HG02610 (cell line): ENCODE results near the gene CSK.

Source experiments
- ATAC-seq: cut with Tn5 transposase; IDR thresholded peaks from one replicate; pipeline ENCODE4 v1.9.1; 2021; ENCODE audit warnings: mild to moderate bottlenecking, moderate library complexity; ENCODE audit not compliant: unreplicated experiment

Gene CSK

GRCh38 chr15:74822233-74822632 is 40.4 kb downstream of the CSK start:
- ATAC-seq: no peak

GRCh38 chr15:74823324-74823723 is 41.4 kb downstream of the CSK start:
- no peak for ATAC-seq

- ATAC-seq: no peak
These were observed 43.1 kb downstream of the CSK start for GRCh38 chr15:74824976-74825375.

GRCh38 chr15:74825866-74826265 is 44.0 kb downstream of the CSK start:
- no peak for ATAC-seq

GRCh38 chr15:74826364-74826819 is 44.5 kb downstream of the CSK start, which contains the start of gene CPLX3:
TSS of gene CPLX3 (plus strand) at chr15:74826627. CDS start at chr15:74826704, 77 bp downstream.
- ATAC-seq: no peak

GRCh38 chr15:74826921-74827320 is 45.0 kb downstream of the CSK start:
- ATAC-seq: no peak

- no peak for ATAC-seq
These were observed 45.7 kb downstream of the CSK start for GRCh38 chr15:74827614-74828013.

- ATAC-seq: no peak
These were observed 47.0 kb downstream of the CSK start for GRCh38 chr15:74828835-74829234.

- ATAC-seq: no peak
These were observed 47.6 kb downstream of the CSK start for GRCh38 chr15:74829486-74829885.

- ATAC-seq: no peak
These were observed 48.1 kb downstream of the CSK start for GRCh38 chr15:74829991-74830390.

GRCh38 chr15:74830868-74831267 is 49.0 kb downstream of the CSK start:
- ATAC-seq: no peak

- no peak for ATAC-seq
These were observed 50.1 kb downstream of the CSK start for GRCh38 chr15:74831813-74832495.

- ATAC-seq: no peak
These were observed 50.9 kb downstream of the CSK start for GRCh38 chr15:74832826-74833225.

- ATAC-seq: no peak
These were observed 51.7 kb downstream of the CSK start for GRCh38 chr15:74833376-74834107.

GRCh38 chr15:74835312-74835823 is 53.5 kb downstream of the CSK start:
- ATAC-seq: no peak

GRCh38 chr15:74836846-74837245 is 55.0 kb downstream of the CSK start:
- ATAC-seq: no peak

GRCh38 chr15:74837482-74838136 is 55.7 kb downstream of the CSK start:
- ATAC-seq: no peak

GRCh38 chr15:74838137-74838516 is 56.2 kb downstream of the CSK start:
- ATAC-seq: no peak

- no peak for ATAC-seq
These were observed 57.1 kb downstream of the CSK start for GRCh38 chr15:74838746-74839525.

GRCh38 chr15:74839526-74840395 is 57.9 kb downstream of the CSK start:
- no peak for ATAC-seq
